Smooth muscle cell (in vitro differentiated cells): ENCODE results near the gene NXNL2. TPM values are rescaled to one million over a fixed set of nuclear protein-coding genes. Genes with fewer than 3 reads are reported as not detected.

ENCODE experiments used
- DNase-seq: peaks from one replicate; lab custom pipeline; 2025; ENCODE audit not compliant: unreplicated experiment; lab: John Stamatoyannopoulos, UW
- H2AFZ ChIP-seq: fragments of 200-600 bp; sonication (generic); 2 replicates; pipeline ENCODE4 v1.6.0; 2016; ENCODE audit warnings: antibody characterized with exemption, low read depth, mild to moderate bottlenecking
- H3F3A ChIP-seq: fragments of 200-600 bp; sonication (generic); 2 replicates; pipeline ENCODE4 v1.6.0; 2017; ENCODE audit warnings: antibody characterized with exemption, low read depth
- H3K27ac ChIP-seq: fragments of 200-600 bp; sonication (generic); 2 replicates; pipeline ENCODE4 v1.5.1; 2016; ENCODE audit warnings: low read depth, mild to moderate bottlenecking
- H3K27me3 ChIP-seq: fragments of 200-600 bp; sonication (generic); 2 replicates; pipeline ENCODE4 v1.6.1; 2016; ENCODE audit warnings: low read depth, mild to moderate bottlenecking
- H3K36me3 ChIP-seq: fragments of 200-600 bp; sonication (generic); 2 replicates; pipeline ENCODE4 v1.5.1; 2016; ENCODE audit warnings: low read depth
- H3K4me1 ChIP-seq: fragments of 200-600 bp; sonication (generic); 2 replicates; pipeline ENCODE4 v1.5.1; 2016; ENCODE audit warnings: low read depth
- H3K4me2 ChIP-seq: fragments of 200-600 bp; sonication (generic); 2 replicates; pipeline ENCODE4 v1.6.0; 2016; ENCODE audit warnings: mild to moderate bottlenecking
- H3K4me3 ChIP-seq: fragments of 200-600 bp; sonication (generic); 2 replicates; pipeline ENCODE4 v1.5.1; 2016; ENCODE audit warnings: mild to moderate bottlenecking
- H3K79me2 ChIP-seq: fragments of 200-600 bp; sonication (generic); 2 replicates; pipeline ENCODE4 v1.6.0; 2016; ENCODE audit warnings: low read depth, mild to moderate bottlenecking
- H3K9ac ChIP-seq: fragments of 200-600 bp; sonication (generic); 2 replicates; pipeline ENCODE4 v1.6.0; 2016; ENCODE audit warnings: low read depth
- H3K9me3 ChIP-seq: fragments of 200-600 bp; sonication (generic); replicated peaks from 2 replicates; pipeline ENCODE4 v1.5.1; 2016; ENCODE audit warnings: low read depth
- H4K20me1 ChIP-seq: fragments of 200-600 bp; sonication (generic); 2 replicates; pipeline ENCODE4 v1.6.0; 2016; ENCODE audit warnings: low read depth
- WGBS: methylation state at CpG from one replicate; pipeline ENCODE4 v1.1.7; 2016; ENCODE audit warnings: low lambda C conversion rate; 5-methylcytosine and 5-hydroxymethylcytosine counted together
- polyA plus RNA-seq: library from polyadenylated mRNA; unstranded; fragments of >200 nt; fragmentation: Nextera tagmentation; extraction: Ambion mirVana; gene quantifications from 2 replicates; pipeline ENCODE4 v1.2.1, GENCODE V29; 2016
- total RNA-seq: library from RNA; depleted of rRNA; stranded (reverse); fragments of >200 nt; gene quantifications from 2 replicates; pipeline ENCODE4 v1.2.3, GENCODE V29; 2014
- TF ChIP-seq, protein P1 (sequence below): fragments of 200-600 bp; sonication (generic); IDR thresholded peaks from 2 replicates; pipeline ENCODE4 v1.5.1; 2017; ENCODE audit warnings: borderline replicate concordance, mild to moderate bottlenecking, antibody characterized with exemption; ENCODE audit not compliant: insufficient read depth, poor library complexity, severe bottlenecking

Gene NXNL2
- total and polyA plus RNA-seq, 2 experiments from 2014 or later = 0.24 to 0.36 TPM

DNA sequence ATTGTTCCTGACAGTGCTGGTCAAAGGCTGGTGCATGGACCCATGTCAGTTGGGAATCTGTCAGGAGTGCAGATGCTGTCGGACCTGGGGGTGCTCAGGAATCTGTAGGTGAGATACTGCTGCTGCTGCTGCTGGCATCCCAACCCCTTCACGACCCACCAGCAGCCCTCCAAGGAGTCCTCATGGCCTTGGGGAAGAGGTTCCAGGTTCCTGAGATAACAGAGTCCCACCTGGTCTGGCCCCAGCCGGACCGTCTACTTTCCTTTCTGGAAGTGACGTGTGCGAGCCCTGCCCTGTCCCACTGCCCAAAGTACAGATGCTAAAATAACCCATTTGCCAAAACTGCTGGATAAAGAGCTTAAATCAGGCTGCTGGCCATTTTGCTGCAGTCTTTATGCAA is 4.3 kb downstream of the NXNL2 start:
- H3K4me3 ChIP-seq = no peak overlapping the region
- no peak overlapping the region for H3K4me2 ChIP-seq
- no peak for DNase-seq
- peaks cover 14% of the 10 kb centered on the region for H3F3A ChIP-seq
- peaks cover 6% of the 10 kb centered on the region for H3K4me1 ChIP-seq
- no peaks in the 10 kb centered on the region for H3K9me3 ChIP-seq
- no peak overlapping the region for H3K9ac ChIP-seq
- H3K27ac ChIP-seq = no peak overlapping the region
- H2AFZ ChIP-seq = no peak overlapping the region
- no peaks in the 10 kb centered on the region for H3K27me3 ChIP-seq
- TF ChIP-seq, protein P1, sequence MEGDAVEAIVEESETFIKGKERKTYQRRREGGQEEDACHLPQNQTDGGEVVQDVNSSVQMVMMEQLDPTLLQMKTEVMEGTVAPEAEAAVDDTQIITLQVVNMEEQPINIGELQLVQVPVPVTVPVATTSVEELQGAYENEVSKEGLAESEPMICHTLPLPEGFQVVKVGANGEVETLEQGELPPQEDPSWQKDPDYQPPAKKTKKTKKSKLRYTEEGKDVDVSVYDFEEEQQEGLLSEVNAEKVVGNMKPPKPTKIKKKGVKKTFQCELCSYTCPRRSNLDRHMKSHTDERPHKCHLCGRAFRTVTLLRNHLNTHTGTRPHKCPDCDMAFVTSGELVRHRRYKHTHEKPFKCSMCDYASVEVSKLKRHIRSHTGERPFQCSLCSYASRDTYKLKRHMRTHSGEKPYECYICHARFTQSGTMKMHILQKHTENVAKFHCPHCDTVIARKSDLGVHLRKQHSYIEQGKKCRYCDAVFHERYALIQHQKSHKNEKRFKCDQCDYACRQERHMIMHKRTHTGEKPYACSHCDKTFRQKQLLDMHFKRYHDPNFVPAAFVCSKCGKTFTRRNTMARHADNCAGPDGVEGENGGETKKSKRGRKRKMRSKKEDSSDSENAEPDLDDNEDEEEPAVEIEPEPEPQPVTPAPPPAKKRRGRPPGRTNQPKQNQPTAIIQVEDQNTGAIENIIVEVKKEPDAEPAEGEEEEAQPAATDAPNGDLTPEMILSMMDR = no peak
- WGBS = 97% methylated on average over 6 of the region's 6 CpGs
- H3K36me3 ChIP-seq = no peaks in the 10 kb centered on the region
- no peaks in the 10 kb centered on the region for H4K20me1 ChIP-seq
- no peaks in the 10 kb centered on the region for H3K79me2 ChIP-seq

DNA sequence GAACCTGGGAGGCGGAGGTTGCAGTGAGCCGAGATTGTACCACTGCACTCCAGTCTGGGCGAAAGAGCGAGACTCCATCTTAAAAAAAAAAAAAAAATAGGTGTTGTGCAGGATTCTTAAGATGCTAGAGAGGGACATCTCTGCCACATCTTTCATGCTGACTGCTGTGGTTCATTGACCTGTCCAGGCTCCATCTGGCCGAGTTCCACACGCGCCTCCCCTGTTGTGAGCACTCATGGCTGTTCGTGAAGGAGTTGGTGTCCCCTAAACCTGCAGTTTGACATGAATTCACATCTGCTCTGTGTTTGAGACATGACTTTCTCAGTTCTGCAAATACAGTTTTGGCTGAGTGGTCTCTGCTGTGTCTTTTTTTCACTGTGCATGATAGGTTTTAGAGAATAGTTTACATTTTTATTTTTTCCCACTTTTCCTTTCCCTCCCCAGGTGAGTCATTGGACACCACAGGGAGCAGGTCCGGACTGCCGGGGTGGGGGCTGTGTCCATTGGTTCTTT is 5.3 kb downstream of the NXNL2 start:
- DNase-seq = no peak

DNA sequence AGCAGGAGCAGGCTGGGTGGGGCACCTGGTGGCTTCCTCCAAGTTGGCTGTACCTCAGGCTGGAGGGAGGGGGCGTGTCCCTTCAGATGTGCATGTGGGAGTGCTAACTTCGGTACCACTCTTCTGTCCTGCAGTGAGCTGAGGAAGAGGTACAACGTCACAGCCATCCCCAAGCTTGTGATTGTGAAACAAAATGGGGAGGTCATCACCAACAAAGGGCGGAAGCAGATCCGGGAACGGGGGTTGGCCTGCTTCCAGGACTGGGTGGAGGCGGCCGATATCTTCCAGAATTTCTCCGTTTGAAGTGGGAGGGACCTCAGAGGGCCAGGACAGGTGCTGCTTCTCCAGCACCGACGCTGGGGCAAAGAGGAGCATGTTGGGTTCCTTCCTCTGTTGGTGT is 9.3 kb downstream of the NXNL2 start:
- Histone ChIP-seq H3K4me3 (no peak overlapping the region), H3K9me3 (no peaks in the 10 kb centered on the region), H3K4me2 (no peak overlapping the region), H3K79me2 (no peaks in the 10 kb centered on the region), H3F3A (no peaks in the 10 kb centered on the region), H3K36me3 (no peaks in the 10 kb centered on the region), H3K27ac (no peak overlapping the region), H3K27me3 (no peaks in the 10 kb centered on the region), H4K20me1 (no peaks in the 10 kb centered on the region), H2AFZ (no peak overlapping the region), H3K9ac (no peak overlapping the region), H3K4me1 (no peaks in the 10 kb centered on the region)
- 82% methylated on average over 11 of the region's 11 CpGs for WGBS
- no peak for DNase-seq
- TF ChIP-seq, protein P1 = no peak

More for the DNA sequence above, 5.3 kb downstream of the NXNL2 start:
- Histone ChIP-seq H3K4me2 (no peak overlapping the region), H3F3A (peaks cover 14% of the 10 kb centered on the region), H3K36me3 (no peaks in the 10 kb centered on the region), H3K9ac (no peak overlapping the region), H4K20me1 (no peaks in the 10 kb centered on the region), H3K27ac (no peak overlapping the region), H3K4me1 (peaks cover 6% of the 10 kb centered on the region), H3K9me3 (no peaks in the 10 kb centered on the region), H3K79me2 (no peaks in the 10 kb centered on the region), H3K4me3 (no peak overlapping the region), H2AFZ (no peak overlapping the region), H3K27me3 (no peaks in the 10 kb centered on the region)
- WGBS = 95% methylated on average over 10 of the region's 10 CpGs
- TF ChIP-seq, protein P1 = no peak

DNA sequence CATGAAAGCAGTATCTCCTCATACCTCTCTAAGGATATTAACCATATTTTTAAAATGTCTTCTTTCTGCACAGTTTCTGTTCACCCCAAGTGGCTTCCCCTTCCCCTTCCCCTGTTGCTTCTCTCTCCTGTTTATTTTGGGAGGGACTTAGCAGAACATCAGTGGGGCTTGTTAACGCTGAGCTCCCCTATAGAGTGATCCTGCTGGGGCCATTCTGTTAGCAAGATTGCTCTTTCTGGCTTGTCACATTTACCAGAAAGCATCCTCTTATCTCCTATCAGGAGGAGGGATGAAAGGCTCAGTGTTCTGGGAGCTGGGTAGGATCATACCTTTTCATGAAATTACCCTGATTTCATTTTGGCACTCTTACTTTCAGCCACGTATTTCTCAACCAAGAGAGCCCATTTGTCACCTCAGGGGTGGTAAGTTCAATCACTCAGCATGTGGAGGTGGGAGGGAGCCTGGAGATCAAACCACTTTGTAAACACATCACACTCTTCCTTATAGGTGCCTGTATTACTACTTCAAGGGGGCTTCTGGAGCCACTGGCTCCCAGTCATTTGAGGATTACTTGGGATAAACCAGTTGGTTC is 16.7 kb downstream of the NXNL2 start:
- no peaks in the 10 kb centered on the region for H3F3A ChIP-seq
- peaks cover 10% of the 10 kb centered on the region for H3K4me1 ChIP-seq
- no peak overlapping the region for H3K27ac ChIP-seq
- WGBS = 14% methylated on average over 2 of the region's 2 CpGs
- no peak overlapping the region for H3K9ac ChIP-seq
- H3K4me3 ChIP-seq = no peak overlapping the region
- peak overlapping the region; percentile 22 for H3K4me2 ChIP-seq
- no peaks in the 10 kb centered on the region for H3K27me3 ChIP-seq
- no peaks in the 10 kb centered on the region for H3K79me2 ChIP-seq
- DNase-seq = no peak
- H3K36me3 ChIP-seq = no peaks in the 10 kb centered on the region
- TF ChIP-seq, protein P1 = no peak
- no peaks in the 10 kb centered on the region for H3K9me3 ChIP-seq
- H2AFZ ChIP-seq = no peak overlapping the region
- no peaks in the 10 kb centered on the region for H4K20me1 ChIP-seq
